ENCODE results near the gene TPST2.

TPST2 gene

DNA sequence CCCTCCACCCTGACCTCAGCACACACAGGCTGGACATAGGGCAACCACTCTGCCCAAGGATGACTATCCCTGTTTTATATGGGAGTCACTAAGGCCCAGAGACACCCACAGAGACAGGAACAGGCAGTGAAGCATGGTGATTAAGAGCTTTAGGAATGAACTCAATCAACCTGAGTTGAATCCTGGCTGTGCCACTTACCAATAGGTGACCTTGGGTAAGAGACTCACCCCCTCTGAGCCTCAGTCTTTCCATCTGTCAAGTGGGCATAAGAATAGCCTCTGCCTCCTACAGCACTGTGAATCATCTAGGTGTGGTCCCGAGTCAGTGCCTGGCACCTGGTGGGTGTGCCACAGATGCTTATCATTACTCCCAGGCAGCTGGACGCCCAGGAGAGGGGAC lies 21.1 kb upstream of the TPST2 start:
- DNase-seq (ENCODE audit: low spot score), result no peak
- TF ChIP-seq, protein P1, sequence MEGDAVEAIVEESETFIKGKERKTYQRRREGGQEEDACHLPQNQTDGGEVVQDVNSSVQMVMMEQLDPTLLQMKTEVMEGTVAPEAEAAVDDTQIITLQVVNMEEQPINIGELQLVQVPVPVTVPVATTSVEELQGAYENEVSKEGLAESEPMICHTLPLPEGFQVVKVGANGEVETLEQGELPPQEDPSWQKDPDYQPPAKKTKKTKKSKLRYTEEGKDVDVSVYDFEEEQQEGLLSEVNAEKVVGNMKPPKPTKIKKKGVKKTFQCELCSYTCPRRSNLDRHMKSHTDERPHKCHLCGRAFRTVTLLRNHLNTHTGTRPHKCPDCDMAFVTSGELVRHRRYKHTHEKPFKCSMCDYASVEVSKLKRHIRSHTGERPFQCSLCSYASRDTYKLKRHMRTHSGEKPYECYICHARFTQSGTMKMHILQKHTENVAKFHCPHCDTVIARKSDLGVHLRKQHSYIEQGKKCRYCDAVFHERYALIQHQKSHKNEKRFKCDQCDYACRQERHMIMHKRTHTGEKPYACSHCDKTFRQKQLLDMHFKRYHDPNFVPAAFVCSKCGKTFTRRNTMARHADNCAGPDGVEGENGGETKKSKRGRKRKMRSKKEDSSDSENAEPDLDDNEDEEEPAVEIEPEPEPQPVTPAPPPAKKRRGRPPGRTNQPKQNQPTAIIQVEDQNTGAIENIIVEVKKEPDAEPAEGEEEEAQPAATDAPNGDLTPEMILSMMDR (IDR thresholded peaks at IDR 0.05; ENCODE audit: extremely low read depth, missing control alignments), result no peak

DNA sequence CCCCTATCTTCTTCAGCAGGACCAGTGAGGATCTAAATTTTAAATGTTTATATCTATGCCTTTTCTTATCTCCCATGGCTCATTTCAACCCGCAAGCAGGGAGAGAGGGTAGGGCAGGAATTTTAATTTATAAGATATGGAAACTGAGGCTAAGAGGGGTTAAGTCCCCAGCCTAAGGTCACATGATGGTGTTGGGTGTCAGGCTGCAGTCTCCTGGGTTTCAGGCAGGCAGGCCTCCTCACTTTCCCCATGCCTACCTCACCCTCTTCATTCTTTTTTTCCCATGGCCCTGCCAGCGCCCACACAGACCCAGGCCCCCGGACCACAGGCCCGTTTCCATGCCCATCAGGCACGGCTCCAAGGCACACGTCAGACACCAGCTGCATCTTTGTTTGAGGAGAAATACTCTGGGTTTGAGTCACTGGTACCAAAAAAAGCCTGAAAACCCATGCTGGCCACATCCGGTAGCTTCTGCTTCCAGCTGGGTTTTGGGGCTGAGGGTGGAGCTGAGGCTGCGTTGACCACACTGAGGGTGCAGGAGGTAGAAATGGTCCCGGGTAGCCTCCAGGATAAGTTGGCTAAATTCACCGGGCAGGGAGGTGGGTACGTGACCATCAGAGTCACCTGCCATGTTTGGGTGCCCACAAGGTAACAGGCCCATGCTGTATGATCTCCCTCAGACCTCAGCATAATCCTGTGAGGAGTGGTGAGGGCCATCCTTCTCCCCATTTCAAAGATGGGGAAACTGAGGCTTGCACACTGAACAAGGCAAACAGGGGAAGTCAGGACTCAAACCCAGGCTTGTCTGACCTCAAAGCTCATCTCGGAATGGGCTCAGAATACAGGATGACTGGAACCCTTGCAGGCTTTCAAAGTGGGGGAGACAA lies 20.4 kb upstream of the TPST2 start:
- peak; percentile 82 for DNase-seq (ENCODE audit: low spot score)
- TF ChIP-seq, protein P1 (IDR thresholded peaks at IDR 0.05; ENCODE audit: extremely low read depth, missing control alignments), result no peak

DNA sequence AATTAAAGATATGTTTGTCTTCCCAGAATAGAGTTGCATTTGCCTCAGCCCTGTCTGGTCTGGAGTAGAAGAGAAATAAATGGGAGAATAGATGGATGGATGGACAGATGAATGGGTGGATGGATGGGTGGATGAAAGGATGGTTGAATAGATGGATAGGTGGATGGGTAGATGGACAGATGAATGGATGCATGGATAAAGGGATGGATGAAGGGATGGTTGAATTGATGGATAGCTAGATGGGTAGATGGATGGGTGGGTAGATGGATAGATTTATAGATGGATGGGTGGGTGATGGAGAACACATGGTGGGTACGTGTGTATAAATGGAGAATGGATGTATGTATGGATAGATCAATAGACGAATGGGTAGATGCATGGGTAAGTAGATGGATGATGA lies 19.4 kb upstream of the TPST2 start:
- no peak for DNase-seq (ENCODE audit: low spot score)
- TF ChIP-seq, protein P1 (IDR thresholded peaks at IDR 0.05; ENCODE audit: extremely low read depth, missing control alignments), result no peak

DNA sequence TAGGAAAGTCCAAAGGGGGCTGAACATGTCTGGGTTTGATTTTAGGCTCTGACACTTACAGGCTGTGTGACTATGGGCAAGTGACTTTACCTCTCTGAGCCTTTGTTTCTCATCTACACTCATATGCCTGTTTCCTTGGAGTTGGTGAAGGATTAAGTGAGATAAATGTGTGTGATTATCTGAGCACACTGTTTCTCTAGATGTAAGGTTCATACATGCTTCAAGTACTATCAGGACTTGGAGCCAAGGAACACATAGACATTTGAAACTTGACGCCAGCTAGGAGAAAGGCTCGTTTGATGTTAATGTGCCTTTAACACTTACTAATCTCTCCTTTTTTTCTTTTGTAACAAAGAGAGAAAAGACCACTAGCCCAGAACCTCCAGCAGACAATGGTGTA lies 18.2 kb upstream of the TPST2 start:
- TF ChIP-seq, protein P1 (IDR thresholded peaks at IDR 0.05; ENCODE audit: extremely low read depth, missing control alignments), result no peak
- no peak for DNase-seq (ENCODE audit: low spot score)

DNA sequence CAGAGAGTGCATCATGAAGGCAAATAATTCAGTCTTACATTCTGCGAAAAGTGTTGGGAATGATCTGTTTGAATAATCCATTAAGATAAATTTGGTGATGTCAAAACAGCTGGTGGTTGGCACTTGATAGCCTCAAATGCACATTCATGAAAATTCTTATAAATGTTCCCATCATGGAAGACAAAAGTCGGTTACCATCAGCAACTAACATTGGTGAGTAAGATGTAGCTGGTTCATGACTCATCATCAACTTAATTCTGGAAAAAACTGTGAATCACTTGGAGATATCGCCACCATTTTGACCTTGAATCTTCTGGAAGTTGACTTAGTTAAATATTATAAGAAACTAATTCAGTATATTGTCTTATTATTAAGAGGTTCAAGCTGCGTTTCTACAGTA lies 16.7 kb upstream of the TPST2 start:
- DNase-seq (ENCODE audit: low spot score), result no peak

DNA sequence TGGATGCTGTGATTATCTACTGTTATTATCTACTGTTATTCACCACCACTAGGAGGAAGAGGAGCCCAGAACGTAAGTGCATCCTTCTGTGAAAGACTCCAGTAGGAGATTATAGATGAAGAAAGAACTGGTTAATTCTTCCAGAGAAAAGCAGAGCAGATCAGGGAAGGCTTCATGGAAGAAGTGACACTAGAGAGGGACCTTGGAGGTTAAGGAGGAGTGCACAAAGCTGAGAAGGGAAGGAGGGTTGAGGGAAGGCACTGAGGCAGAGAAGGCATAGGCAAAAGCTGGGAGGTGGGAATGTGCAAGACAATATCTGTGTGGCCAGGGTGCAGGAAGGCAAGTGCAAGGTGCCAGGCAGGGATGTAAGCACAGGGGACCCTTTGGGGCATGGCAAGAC lies 14.4 kb upstream of the TPST2 start:
- TF ChIP-seq, protein P1 (IDR thresholded peaks at IDR 0.05; ENCODE audit: extremely low read depth, missing control alignments), result no peak
- no peak for DNase-seq (ENCODE audit: low spot score)

More for the DNA sequence above, 16.7 kb upstream of the TPST2 start:
- TF ChIP-seq, protein P1 (IDR thresholded peaks at IDR 0.05; ENCODE audit: extremely low read depth, missing control alignments), result no peak

DNA sequence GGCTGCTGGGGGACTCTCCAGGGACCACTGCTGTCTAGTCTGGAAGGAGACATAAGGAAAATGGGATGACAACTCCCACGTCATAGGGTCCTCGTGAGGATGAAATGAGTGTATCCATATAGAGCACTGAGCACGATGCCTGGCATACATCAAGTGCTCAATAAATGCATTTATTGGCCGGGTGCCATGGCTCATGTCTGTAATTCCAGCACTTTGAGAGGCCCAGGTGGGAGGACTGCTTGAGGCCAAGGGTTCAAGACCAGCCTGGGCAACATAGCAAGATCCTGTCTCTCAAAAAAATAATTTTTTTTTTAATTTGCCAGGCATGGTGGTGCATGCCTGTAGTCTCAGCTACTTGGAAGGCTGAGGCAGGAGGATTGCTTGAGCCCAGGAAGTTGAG lies 12.2 kb upstream of the TPST2 start:
- DNase-seq (ENCODE audit: low spot score), result no peak
- TF ChIP-seq, protein P1 (IDR thresholded peaks at IDR 0.05; ENCODE audit: extremely low read depth, missing control alignments), result no peak

Measured in GM20000 (cell line).